ENCODE data around the gene FSHR.

Gene FSHR

DNA sequence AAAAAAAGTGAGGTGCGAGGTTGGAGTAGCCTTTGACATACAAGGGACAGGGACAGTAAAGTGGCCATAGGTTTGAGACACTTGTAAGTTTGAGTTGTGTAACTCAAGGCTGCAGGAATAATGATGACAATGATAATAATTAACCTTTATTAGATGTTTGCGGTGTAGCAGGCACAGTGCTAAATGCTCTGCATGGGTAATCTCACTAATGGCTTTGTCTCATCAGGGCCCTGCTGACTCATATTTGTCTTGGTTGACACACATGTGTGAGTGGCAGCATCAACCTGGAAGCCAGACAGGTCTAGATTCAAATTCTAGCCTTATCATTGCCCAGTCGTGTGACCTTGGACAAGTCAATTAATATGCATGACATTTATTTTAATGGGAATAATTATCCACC is 126.2 kb downstream of the FSHR start:
- DNase-seq = no peak

DNA sequence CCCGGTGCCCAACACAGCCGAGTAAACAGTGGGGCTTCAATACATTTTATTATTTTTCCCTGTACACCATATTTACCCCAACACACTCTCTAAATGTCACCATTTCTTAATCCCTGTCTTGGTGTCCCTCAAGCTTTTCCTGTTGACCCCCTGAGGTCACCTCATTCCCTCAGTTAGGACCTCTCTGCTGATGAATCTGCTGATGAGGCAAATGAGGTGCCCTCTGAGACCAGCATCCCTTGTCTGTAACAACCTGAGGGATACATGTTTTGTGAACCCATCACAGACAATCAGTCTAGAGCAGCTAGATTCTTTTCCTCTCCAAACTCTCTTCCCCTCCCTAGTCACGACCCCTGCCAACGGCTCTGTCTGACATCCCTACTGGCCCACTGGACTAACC is 127.6 kb downstream of the FSHR start:
- no peak for DNase-seq

DNA sequence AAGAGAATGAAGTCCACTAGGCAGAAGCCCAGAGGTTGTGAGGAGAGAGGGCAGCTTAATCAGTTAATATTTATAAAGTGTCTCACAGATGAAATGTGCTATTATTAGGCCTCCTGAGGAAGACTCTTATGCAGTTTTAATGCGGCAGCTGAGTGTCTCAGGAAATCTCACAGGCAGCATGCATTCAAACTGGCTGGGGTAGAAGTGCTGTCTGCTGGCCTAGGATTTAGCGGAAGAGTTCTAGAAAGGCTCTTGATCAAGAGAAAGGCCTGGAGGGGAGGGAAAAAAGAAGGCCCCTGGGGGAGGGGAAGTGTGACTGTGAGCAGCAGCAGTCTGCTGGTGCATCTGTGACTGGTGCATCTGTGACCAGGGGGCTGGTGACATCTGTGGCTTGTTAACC is 133.0 kb downstream of the FSHR start:
- DNase-seq = no peak

- no peak for DNase-seq
These were observed 149.1 kb downstream of the FSHR start for GRCh38 chr2:49005261-49005660.

GRCh38 chr2:49004036-49004626 is 150.2 kb downstream of the FSHR start:
- DNase-seq = no peak

GRCh38 chr2:49003201-49003600 is 151.1 kb downstream of the FSHR start:
- no peak for DNase-seq

- DNase-seq = no peak
These were observed 151.6 kb downstream of the FSHR start for GRCh38 chr2:49002750-49003149.

DNA sequence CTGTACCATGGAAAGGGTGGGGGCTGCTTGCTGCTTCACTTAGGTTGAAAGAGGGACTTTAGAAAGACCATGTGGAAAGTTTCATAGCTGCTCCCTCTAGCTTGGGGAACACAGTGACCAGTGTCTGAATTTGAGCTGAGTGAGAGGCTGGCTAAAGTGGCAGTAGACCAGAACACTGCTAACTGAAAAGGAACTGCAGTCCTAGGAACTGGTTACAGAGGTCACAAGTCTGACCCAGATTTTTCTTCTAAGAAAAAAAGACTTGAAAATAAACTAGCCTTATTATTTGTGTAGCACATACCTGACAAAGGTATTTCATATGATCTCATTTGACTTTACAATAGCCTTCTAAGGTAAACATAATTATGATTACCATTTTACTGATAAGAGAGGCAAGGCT is 153.6 kb downstream of the FSHR start:
- no peak for DNase-seq

GRCh38 chr2:48998449-48998848 is 155.9 kb downstream of the FSHR start:
- DNase-seq = no peak

GRCh38 chr2:48993576-48993975 is 160.7 kb downstream of the FSHR start:
- DNase-seq = no peak

- no peak for DNase-seq
These were observed 162.7 kb downstream of the FSHR start for GRCh38 chr2:48991415-48992131.

GRCh38 chr2:48984922-48985321 is 169.4 kb downstream of the FSHR start:
- no peak for DNase-seq

DNA sequence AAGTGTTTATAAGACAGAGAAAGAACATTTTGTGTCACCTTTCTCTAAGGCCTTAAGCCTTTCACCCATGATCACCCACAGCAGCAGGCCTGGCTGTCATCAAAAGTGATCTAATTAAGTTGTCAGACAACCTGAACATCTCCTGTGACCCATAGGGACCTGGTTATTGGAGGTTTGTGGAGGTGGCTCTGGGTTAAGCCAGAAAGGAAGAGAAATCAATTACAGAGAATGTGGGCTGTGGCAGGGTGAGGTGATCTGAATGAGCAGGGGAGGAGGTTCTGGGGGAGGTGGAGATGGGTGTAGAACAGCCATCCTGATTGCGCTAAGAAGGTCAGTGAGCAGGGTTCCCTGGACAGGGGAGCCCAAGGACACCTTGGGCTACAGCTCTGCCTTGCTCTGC is 170.8 kb downstream of the FSHR start:
- DNase-seq = no peak

GRCh38 chr2:48982887-48983435 is 171.4 kb downstream of the FSHR start:
- DNase-seq = no peak

DNA sequence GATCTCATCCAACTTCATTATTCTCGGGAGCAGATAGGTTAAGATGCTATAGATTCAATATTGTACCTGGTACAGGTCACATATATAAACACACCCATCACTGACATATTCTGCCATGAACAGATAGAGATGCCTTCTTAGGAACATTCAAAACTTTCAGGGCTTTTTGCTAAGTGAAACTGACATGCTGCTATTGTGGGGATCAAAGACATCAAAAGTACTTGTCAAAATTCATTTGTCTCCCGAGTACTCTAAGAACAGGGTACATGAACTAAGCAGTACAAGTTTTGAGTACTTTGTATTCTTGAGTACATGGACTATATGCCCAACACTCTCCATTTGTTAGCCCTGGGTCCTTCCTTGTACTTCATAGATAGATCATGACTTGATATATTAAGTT is 173.5 kb downstream of the FSHR start:
- no peak for DNase-seq

- DNase-seq = no peak
These were observed 174.6 kb downstream of the FSHR start for GRCh38 chr2:48979691-48980090.

GRCh38 chr2:48978131-48978530 is 176.2 kb downstream of the FSHR start:
- DNase-seq = no peak

DNA sequence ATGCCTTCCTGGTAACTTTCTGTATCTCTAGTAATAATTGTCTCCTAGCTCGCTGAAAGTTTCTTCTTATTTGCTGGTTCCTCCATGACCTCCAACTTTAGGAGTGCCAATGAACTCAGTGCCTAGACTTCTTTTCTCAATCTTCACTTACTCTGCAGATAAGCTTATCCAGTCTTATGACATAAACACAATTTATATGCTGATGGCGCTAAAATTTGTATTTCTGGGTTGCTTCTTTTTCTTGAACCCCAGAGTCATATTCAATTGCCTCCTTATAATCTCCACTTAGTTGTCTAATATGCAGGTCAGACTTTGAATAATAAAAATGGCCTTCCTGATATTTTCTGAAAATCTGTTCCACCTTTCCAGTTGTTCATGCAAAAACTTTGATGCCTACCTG is 182.5 kb downstream of the FSHR start:
- no peak for DNase-seq

GRCh38 chr2:48968011-48968410 is 186.3 kb downstream of the FSHR start:
- DNase-seq = no peak

GRCh38 chr2:48965204-48965603 is 189.1 kb downstream of the FSHR start:
- no peak for DNase-seq

- DNase-seq = no peak
These were observed 193.3 kb downstream of the FSHR start for GRCh38 chr2:48961009-48961408.

GRCh38 chr2:48954935-48955334 is 199.4 kb downstream of the FSHR start:
- no peak for DNase-seq

DNA sequence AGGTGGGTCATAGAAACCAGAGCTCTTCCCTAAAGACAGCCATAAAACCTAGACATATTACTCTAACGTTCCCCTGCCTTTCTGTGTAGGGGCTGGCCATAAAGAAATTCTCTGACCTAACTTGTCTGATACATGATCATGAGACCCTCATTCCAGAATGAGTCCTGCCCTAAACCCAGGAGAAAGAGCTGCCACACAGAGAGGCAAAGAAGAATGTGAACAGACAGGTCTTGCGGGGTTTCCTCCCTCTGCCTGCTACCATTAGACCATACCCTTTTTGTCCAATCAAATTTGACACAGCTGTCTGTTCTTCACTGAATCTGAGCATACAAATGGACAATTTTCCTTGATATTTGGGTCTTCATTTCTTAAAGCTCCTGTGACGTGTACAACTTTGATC is 200.0 kb downstream of the FSHR start:
- DNase-seq = no peak

DNA sequence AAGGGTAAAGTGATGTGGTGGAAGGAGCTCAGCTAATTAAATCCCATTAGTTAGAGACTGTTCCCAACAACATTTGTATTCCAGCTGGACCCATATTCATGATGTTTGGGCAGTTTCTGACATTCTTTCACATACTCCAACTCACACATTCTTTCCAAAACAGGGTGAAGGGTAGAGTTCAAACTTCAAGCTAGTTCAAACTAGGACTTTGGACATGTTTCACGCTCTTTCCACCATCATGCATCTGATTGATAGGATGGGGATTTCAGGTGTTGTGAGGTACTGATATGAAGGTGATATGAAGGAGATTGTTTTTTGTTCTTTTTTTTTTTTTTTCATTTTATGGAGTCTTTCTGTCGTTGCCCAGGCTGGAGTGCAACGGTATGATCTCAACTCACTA is 201.7 kb downstream of the FSHR start:
- DNase-seq = no peak

DNA sequence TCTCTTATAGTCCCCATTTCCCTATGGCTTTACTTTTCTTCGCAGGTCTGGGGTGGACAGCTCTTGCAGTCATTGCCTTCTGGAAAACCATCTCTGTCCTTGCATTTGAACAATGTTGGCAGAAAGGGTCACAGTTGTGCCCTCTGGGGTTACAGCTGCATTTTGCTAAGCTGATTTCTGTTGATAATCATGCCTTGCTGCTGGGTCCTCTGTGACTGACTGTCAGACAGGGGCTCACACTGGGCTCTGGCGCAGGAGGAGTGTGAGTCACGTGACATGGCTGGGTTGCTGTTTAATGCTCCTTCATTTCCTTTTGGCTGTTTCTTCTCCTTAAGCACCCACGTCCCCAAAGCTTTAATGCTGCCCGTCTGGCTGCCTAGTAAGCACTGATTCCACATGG is 202.2 kb downstream of the FSHR start:
- DNase-seq = no peak

Measured in activated CD4-positive, alpha-beta T cell treated with anti-CD3 and anti-CD28 coated beads for 48 hours (primary cell).